ENCODE results near the gene HMBS.

- TF ChIP-seq CTCF (IDR thresholded peaks at IDR 0.05 in 4 of 5, conservative IDR thresholded peaks at IDR 0.05 in 1 of 5) (no peak), POLR2A (IDR thresholded peaks at IDR 0.05) (peak; percentile 63 to 76)
Observed at GRCh38 chr11:119121008-119121810, 36.5 kb downstream of the HMBS start, which contains the start of gene HINFP.

All from gastrocnemius medialis (tissue), 4 donors.